ENCODE data around the gene ALPK1. TPM values are rescaled to one million over a fixed set of nuclear protein-coding genes. Genes with fewer than 3 reads are reported as not detected.

ALPK1 gene
- total and polyA plus RNA-seq, 2 of the 8 experiments (the other 6 are each of a cell fraction or from before 2014, with no cell fraction given): 0.08 to 0.43 TPM

DNA sequence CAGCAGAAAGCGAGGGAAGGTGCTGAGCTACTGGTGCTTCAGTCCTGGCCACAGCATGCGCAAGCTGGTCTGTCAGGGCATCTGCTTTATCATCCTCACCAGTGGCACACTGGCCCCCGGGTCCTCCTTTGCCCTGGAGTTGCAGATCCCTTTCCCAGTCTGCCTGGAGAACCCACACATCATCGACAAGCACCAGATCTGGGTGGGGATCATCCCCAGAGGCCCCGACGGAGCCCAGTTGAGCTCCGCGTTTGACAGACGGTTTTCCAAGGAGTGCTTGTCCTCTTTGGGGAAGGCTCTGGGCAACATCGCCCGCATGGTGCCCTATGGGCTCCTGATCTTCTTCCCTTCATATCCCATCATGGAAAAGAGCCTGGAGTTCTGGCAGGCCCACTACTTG is 60.3 kb downstream of the ALPK1 start:
- no peaks in the 10 kb centered on the region for H3K27me3 ChIP-seq (replicated peaks in 1 of 4; ENCODE audit: control insufficient read depth in 3 of 4, extremely low read depth in 1 of 4, insufficient read depth in 3 of 4, low read length in 3 of 4)
- no peak overlapping the region for H2BK5ac ChIP-seq (ENCODE audit: low read depth, low read length)
- H3K79me2 ChIP-seq (ENCODE audit: control insufficient read depth in 1 of 2, insufficient read depth in 2 of 2, low read length in 2 of 2): no peaks in the 10 kb centered on the region
- H3K36me3 ChIP-seq (ENCODE audit: control insufficient read depth in 2 of 4, insufficient read depth in 4 of 4, low read length in 3 of 4): no peaks in the 10 kb centered on the region
- CTCF ChIA-PET (ENCODE audit: partially characterized antibody): interaction anchor here (0.6 to 2.3 kb wide), 6 partner anchors 9 to 231 kb away, joined by 4 to 7 read pairs (median 6); no protein-coding TSS in a partner anchor
- no peaks in the 10 kb centered on the region; a peak in 1 of 4 replicates for H3K9me3 ChIP-seq (ENCODE audit: insufficient read depth in 2 of 2, low read depth in 1 of 2, low read length in 1 of 2)
- 92% methylated on average over 11 of the region's 11 CpGs; no CpG with 5 or more reads in 1 of the 2 experiments for WGBS, 2 experiments (ENCODE audit: extremely low coverage in 1 of 2, insufficient coverage in 1 of 2, insufficient read length in 1 of 2, insufficient replicate concordance in 2 of 2, low coverage in 1 of 2, low lambda C conversion rate in 2 of 2, missing lambda C conversion rate in 1 of 2)
- POLR2A ChIA-PET (ENCODE audit: partially characterized antibody): no interaction called here
- no peak overlapping the region for H2BK20ac ChIP-seq (ENCODE audit: low read length)
- H3K27ac ChIP-seq (ENCODE audit: low read depth, low read length): no peak overlapping the region
- H2BK120ac ChIP-seq (replicated peaks; ENCODE audit: low read depth, low read length): no peak overlapping the region
- no peak overlapping the region for H2AK5ac ChIP-seq (ENCODE audit: low read depth, low read length)
- no peak overlapping the region for H2BK15ac ChIP-seq (ENCODE audit: low read length)
- H2AFZ ChIP-seq (ENCODE audit: low read length): no peak overlapping the region
- H3K18ac ChIP-seq (ENCODE audit: extremely low read depth, low read length): no peak overlapping the region
- peaks cover 3 to 10% (median 6%) of the 10 kb centered on the region in 4 experiments; a peak in 6 of 7 replicates for H3K4me1 ChIP-seq (replicated peaks in 1 of 4; ENCODE audit: control insufficient read depth in 3 of 4, insufficient read depth in 4 of 4, low read length in 3 of 4)
- no peak overlapping the region; the same call in 1 of the 2 replicates for H4K8ac ChIP-seq (ENCODE audit: extremely low read depth, insufficient read depth, low read length)
- no peak overlapping the region for H3K14ac ChIP-seq (ENCODE audit: insufficient read length)
- FAIRE-seq: no peak
- H3K23me2 ChIP-seq (ENCODE audit: low read depth, low read length): no peaks in the 10 kb centered on the region
- no peak for DNase-seq (ENCODE audit: low read depth in 1 of 2, low spot score in 2 of 2)
- H4K91ac ChIP-seq (replicated peaks; ENCODE audit: insufficient read length, low read length): no peak overlapping the region
- no peak overlapping the region for H3K9ac ChIP-seq (replicated peaks in 1 of 4; ENCODE audit: extremely low read depth in 1 of 4, low read depth in 3 of 4, low read length in 3 of 4)
- no peak overlapping the region for H3K4me3 ChIP-seq (ENCODE audit: extremely low read depth in 1 of 4, insufficient read depth in 2 of 4, low read depth in 3 of 4, low read length in 4 of 4)
- no peak overlapping the region for H3K4me2 ChIP-seq (ENCODE audit: insufficient read depth in 1 of 2, low read depth in 2 of 2, low read length in 2 of 2)
- H4K5ac ChIP-seq (ENCODE audit: insufficient read length, low read depth, low read length): no peak overlapping the region
- H3K79me1 ChIP-seq (ENCODE audit: low read depth, low read length): no peaks in the 10 kb centered on the region
- H4K20me1 ChIP-seq (replicated peaks in 1 of 2; ENCODE audit: control insufficient read depth in 1 of 2, insufficient read depth in 2 of 2, low read length in 2 of 2): no peaks in the 10 kb centered on the region
- no peak overlapping the region for H3K23ac ChIP-seq (ENCODE audit: insufficient read length)
- H3K56ac ChIP-seq (replicated peaks; ENCODE audit: insufficient read length, low read depth, low read length): no peak overlapping the region
- no peak overlapping the region for H3K4ac ChIP-seq (replicated peaks; ENCODE audit: insufficient read length, low read depth, low read length)
- H2BK12ac ChIP-seq (ENCODE audit: low read depth, low read length): no peak overlapping the region
